ENCODE measurements around the gene EXOSC1.

GRCh38 chr10:97464226-97464625 is 18.4 kb upstream of the EXOSC1 start:
- TF ChIP-seq, protein P1, sequence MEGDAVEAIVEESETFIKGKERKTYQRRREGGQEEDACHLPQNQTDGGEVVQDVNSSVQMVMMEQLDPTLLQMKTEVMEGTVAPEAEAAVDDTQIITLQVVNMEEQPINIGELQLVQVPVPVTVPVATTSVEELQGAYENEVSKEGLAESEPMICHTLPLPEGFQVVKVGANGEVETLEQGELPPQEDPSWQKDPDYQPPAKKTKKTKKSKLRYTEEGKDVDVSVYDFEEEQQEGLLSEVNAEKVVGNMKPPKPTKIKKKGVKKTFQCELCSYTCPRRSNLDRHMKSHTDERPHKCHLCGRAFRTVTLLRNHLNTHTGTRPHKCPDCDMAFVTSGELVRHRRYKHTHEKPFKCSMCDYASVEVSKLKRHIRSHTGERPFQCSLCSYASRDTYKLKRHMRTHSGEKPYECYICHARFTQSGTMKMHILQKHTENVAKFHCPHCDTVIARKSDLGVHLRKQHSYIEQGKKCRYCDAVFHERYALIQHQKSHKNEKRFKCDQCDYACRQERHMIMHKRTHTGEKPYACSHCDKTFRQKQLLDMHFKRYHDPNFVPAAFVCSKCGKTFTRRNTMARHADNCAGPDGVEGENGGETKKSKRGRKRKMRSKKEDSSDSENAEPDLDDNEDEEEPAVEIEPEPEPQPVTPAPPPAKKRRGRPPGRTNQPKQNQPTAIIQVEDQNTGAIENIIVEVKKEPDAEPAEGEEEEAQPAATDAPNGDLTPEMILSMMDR (IDR thresholded peaks at IDR 0.05): no peak
- TF ChIP-seq POLR2A (IDR thresholded peaks at IDR 0.05): no peak

Data from lower leg skin (tissue), 3 donors.